Measurements from ENCODE around the gene GEMIN5.
"Not testable (repeated sequence)": the region's sequence is repeated elsewhere in the genome, so short reads cannot be mapped to it uniquely, and the experiment has no call there.

Gene GEMIN5

DNA sequence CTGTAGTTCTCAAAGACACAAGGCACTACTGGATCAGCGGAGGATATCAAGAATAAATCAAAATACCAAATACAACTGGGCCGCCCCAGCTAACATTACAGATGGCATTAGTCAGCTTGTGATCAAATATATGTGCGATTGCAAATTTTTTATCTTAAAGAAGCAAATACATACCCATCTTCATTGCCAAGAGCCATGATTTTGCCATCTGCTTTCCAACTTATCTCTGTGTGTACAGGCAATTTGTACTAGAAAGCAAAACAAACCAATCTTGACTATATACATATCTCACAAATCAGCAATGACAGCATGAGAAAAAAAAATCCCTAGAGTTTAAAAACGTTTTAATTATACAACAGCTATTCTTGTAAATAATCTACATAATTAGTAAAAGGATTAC lies 20.3 kb downstream of the GEMIN5 start:
- DNase-seq (ENCODE audit: insufficient read length, low spot score) (no peak), FAIRE-seq (no peak)
- no peak for TF ChIP-seq POLR2A (IDR thresholded peaks at IDR 0.05; ENCODE audit: low read depth, low read length)

DNA sequence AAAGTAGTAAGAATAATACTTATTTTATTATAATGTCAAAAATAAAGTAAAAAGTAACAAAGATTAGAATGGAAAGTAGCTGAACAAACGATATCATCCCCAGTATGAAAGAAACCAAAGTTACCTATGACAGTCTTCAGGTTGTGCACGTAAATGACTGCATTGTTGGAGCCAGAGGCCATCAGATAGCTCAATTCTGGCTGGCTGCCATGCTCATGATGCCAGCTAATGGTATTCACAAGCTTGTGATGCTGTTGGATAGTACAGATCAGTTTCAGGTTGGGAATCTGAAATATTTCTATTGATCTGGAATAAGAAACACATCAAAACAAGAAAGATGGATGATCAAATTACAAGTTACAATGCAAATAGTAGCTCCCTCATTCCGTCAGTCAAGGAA lies 21.1 kb downstream of the GEMIN5 start:
- TF ChIP-seq POLR2A (IDR thresholded peaks at IDR 0.05; ENCODE audit: low read depth, low read length) = no peak
- DNase-seq (ENCODE audit: insufficient read length, low spot score) = no peak
- peak; percentile 57 for FAIRE-seq

DNA sequence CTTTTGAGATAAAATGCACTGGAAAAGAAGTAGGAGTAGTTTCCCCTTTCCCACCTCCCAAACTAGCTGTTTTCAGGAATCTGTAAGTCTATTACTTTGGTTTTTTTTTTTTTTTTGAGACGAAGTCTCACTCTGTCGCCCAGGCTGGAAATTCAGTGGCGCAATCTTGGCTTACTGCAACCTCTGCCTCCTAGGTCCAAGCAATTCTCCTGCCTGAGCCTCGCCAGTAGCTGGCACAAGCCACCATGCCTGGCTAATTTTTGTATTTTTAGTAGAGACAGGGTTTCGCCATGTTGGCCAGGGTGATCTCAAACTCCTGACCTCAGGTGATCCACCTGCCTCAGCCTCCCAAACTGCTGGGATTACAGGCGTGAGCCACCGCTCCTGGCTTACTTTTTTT lies 32.4 kb downstream of the GEMIN5 start:
- FAIRE-seq = not testable (repeated sequence)

DNA sequence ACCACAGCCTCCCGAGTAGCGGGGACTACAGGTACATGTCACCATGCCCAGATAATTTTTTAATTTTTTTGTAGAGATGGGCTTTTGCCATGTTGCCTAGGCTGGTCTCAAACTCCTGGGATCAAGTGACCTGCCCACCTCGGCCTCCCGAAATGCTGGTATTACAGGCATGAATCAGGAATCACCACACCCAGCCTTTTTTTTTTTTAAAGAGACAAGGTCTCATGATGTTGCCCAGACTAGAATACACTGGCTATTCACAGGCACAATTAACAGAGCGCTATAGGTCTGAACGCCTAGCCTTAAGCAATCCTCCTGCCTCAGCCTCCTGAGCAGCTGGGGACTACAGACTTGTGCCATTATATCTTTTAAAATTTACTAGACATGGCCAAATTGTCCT lies 36.1 kb downstream of the GEMIN5 start:
- FAIRE-seq = no peak
- DNase-seq (ENCODE audit: insufficient read length, low spot score) = no peak

More for the DNA sequence above, 32.4 kb downstream of the GEMIN5 start:
- not testable (repeated sequence) for DNase-seq (ENCODE audit: insufficient read length, low spot score)

GRCh38 chr5:154901276-154901675 lies 36.7 kb downstream of the GEMIN5 start:
- DNase-seq (ENCODE audit: insufficient read length, low spot score) (no peak), FAIRE-seq (no peak)
- no peak for TF ChIP-seq POLR2A (IDR thresholded peaks at IDR 0.05; ENCODE audit: low read depth, low read length)

More for the DNA sequence above, 36.1 kb downstream of the GEMIN5 start:
- no peak for TF ChIP-seq POLR2A (IDR thresholded peaks at IDR 0.05; ENCODE audit: low read depth, low read length)

DNA sequence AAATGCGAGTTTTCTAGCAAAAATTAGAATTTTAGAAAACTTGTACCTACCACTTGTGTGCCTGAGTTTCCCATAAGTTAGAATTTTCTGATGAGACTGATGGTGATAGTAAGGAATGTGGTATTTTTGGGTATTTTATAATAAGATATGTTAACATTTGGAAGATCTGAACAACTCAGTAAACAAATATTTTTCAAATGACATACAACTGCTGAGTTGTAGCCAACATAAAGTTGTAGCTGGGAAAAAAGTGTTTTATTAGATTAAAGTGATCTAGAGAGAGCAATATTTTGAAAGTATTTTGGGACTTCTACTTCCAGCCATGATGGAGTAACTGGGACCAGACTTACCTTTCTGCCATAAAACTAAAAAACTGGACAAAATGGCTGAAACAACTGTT lies 37.9 kb downstream of the GEMIN5 start:
- DNase-seq (ENCODE audit: insufficient read length, low spot score) (no peak), FAIRE-seq (no peak)
- TF ChIP-seq POLR2A (IDR thresholded peaks at IDR 0.05; ENCODE audit: low read depth, low read length) = no peak

DNA sequence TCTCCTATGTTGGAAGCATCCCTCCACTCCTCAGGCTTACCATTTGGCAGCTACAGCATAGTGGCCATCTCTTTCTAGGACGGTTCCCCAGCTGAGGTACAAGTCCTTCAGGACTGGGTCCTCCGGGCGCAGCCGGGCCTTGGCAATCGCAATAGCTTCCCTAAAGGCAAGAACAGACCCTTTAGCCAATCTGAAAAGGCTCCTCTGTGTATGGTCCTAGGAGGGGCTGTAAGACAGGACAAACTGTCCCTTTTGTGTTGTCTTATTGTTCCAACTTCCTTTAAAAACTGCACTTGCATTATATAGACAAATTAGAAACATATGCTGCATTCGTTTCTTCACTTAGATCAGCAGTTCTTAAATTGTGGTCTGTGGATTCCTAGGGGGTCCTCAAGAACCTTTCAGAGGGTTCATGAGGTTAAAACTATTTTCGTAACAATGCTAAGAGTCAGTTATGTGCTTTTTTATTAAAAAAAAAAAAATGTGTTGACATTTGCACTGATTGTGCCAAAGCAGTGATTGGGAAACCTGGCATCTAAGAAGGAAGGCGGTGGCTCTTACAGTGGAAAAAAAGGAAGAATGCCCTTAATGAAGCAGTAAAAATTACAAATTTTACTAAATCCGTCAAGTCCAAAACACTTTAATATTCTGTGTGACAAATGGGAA lies 38.7 kb downstream of the GEMIN5 start:
- no peak for TF ChIP-seq POLR2A (IDR thresholded peaks at IDR 0.05; ENCODE audit: low read depth, low read length)
- FAIRE-seq = no peak
- DNase-seq (ENCODE audit: insufficient read length, low spot score) = no peak

DNA sequence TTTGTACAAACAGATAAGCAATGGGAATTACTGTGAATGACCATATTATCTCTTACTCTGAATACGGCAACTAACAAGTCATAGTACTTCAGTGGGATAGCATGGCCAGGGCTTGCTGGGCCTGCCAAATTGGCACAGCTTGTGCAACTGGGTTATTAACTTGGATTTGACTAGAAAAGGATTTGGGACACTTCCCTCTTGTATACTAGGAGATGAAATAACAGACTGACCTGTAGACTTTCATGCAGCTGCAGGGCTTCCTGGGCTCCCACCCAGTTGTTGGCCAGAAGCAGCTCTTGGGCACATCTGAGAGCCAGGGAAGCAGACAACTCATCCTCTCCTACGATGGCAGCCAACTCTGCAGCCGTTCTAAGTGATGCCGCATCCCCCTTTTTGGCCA lies 39.8 kb downstream of the GEMIN5 start:
- DNase-seq (ENCODE audit: insufficient read length, low spot score) (no peak), FAIRE-seq (no peak)
- no peak for TF ChIP-seq POLR2A (IDR thresholded peaks at IDR 0.05; ENCODE audit: low read depth, low read length)

DNA sequence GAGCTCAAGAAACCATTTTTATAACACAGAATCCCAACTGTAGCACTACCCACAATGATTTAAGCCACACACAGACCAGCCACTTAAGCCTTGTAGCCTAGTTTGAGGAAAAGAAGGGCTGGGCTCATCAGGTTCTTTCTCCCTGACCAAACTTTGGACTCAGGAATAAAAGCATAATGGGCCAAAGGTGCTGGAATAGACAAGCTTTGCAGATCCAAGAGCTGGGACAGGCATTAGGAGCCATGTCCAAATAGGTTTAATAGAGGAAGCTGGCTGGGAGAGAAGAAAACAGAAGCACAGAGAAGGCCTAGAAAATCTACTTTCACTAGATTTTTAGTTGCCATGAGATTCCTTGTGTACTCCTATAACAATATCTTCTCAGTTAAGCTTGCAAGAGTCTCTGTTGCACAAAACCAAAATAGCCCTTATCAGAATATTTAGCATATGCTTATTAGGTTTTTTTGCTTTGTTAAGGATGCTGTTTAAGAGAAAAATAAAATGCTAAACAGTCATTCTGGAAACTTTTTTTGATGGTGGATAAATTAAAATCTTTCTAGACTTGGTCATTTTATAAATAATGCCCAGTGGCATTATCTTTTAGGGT lies 41.3 kb downstream of the GEMIN5 start:
- no peak for TF ChIP-seq POLR2A (IDR thresholded peaks at IDR 0.05; ENCODE audit: low read depth, low read length)
- no peak for DNase-seq (ENCODE audit: insufficient read length, low spot score)
- FAIRE-seq = no peak

GRCh38 chr5:154895606-154896561 lies 42.1 kb downstream of the GEMIN5 start:
- no peak for TF ChIP-seq POLR2A (IDR thresholded peaks at IDR 0.05; ENCODE audit: low read depth, low read length)

GRCh38 chr5:154893381-154893780 lies 44.6 kb downstream of the GEMIN5 start:
- DNase-seq (ENCODE audit: insufficient read length, low spot score) (no peak), FAIRE-seq (no peak)
- no peak for TF ChIP-seq POLR2A (IDR thresholded peaks at IDR 0.05; ENCODE audit: low read depth, low read length)

More at GRCh38 chr5:154895606-154896561, 42.1 kb downstream of the GEMIN5 start:
- DNase-seq (ENCODE audit: insufficient read length, low spot score) (no peak), FAIRE-seq (no peak)

DNA sequence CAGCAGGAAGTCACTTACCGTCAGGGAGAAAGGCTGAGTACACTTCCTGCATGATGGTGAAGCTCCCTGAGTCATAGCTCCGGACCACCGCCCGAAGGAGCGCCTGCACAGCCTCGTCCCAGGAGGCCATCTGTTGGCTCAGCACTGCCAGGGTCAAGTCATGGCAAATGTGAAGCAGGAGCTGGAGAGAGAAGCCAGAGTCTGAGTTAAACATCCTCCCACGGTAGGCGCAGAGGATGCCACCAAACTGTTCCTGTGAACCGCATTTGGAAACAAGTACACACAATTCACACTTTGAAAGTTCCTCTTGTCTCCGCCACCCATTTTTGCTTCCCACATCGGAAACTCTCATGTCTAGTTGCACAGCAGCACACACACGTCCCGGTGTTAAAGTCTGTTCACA lies 45.6 kb downstream of the GEMIN5 start:
- DNase-seq (ENCODE audit: insufficient read length, low spot score) = no peak
- FAIRE-seq = no peak
- no peak for TF ChIP-seq POLR2A (IDR thresholded peaks at IDR 0.05; ENCODE audit: low read depth, low read length)

DNA sequence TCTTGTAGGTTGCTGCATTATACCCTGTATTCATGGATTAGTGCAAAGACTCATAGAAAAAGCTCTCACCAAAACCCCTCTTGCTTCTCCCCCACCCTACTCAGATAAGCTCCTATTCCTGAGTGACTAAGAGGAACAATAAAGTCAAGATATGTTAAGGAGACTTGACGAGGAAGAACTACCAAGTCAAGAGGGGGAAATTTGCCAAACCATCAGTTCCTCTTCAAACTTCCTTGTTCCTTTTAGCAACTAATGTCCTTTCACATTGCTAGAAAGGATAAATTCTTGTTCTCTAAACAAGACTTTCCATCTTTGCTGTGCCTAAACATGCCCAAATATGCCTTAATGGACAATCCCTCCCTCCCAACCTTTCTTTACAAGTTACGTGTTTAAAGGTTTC lies 52.6 kb downstream of the GEMIN5 start:
- DNase-seq (ENCODE audit: insufficient read length, low spot score) = no peak
- no peak for FAIRE-seq
- no peak for TF ChIP-seq POLR2A (IDR thresholded peaks at IDR 0.05; ENCODE audit: low read depth, low read length)

DNA sequence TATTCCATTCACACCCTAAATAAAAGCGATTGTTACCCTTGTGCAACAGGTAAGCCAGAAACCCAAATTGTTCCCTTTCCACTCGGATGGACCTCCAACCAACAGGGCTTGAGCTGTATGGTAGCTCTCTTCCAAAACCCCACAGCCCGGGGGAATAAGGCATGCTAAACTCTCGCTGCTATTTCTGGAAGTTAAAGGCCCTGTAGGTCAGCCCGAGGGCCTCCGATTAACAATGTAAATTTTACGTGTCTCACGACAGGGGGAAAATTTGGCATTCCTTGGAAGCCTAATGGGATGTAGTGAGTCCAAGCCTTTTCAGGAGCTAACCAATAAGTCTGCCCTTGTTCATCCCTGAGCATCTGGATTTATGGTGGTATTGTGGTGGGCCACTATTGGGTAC lies 53.6 kb downstream of the GEMIN5 start:
- DNase-seq (ENCODE audit: insufficient read length, low spot score) (no peak), FAIRE-seq (no peak)
- TF ChIP-seq POLR2A (IDR thresholded peaks at IDR 0.05; ENCODE audit: low read depth, low read length) = no peak
